BLaER1 treated with 17β-estradiol and CSF1 and Interleukin-3, amounts not matched to agents 10 nM and 100 nM (cell line): ENCODE data around the gene GFM1.

Experiments used
- H3K27ac ChIP-seq, 11 experiments: shearing (Covaris generic); formaldehyde crosslinking; 2 replicates each; pipeline ENCODE4 v1.8.1; 2022
- H3K27me3 ChIP-seq, 11 experiments: shearing (Covaris generic); formaldehyde crosslinking; 2 replicates each; pipeline ENCODE4 v1.8.1; 2022
- H3K36me3 ChIP-seq, 11 experiments: shearing (Covaris generic); formaldehyde crosslinking; 2 replicates each; pipeline ENCODE4 v1.8.1; 2022
- H3K4me1 ChIP-seq, 10 experiments: shearing (Covaris generic); formaldehyde crosslinking; 2 replicates each; pipeline ENCODE4 v1.8.1; 2022
- H3K4me2 ChIP-seq, 11 experiments: shearing (Covaris generic); formaldehyde crosslinking; 2 replicates each; pipeline ENCODE4 v1.8.1; 2022
- H3K4me3 ChIP-seq, 10 experiments: shearing (Covaris generic); formaldehyde crosslinking; 2 replicates each; pipeline ENCODE4 v1.8.1; 2022
- H3K9ac ChIP-seq, 11 experiments: shearing (Covaris generic); formaldehyde crosslinking; 2 replicates each; pipeline ENCODE4 v1.8.1; 2022
- H3K9me3 ChIP-seq, 11 experiments: shearing (Covaris generic); formaldehyde crosslinking; replicated peaks in 1 of 11; 2 replicates each; pipeline ENCODE4 v1.8.1; 2022
- H4K20me1 ChIP-seq, 11 experiments: shearing (Covaris generic); formaldehyde crosslinking; 2 replicates each; pipeline ENCODE4 v1.8.1; 2022
- Cebpa-rat ChIP-seq, 11 experiments: shearing (Covaris generic); IDR thresholded peaks; 2 replicates each; pipeline ENCODE4 v1.8.1; 2022

Gene GFM1

GRCh38 chr3:158727206-158728060, 83.1 kb downstream of the GFM1 start:
- Histone ChIP-seq H3K27ac (peak overlapping the region in 5 of 11 experiments; percentile 13 to 73 (median 63); a peak in 6 of 22 replicates), H3K4me1 (peaks cover 7 to 56% (median 19%) of the 10 kb centered on the region in 10 experiments; a peak in 19 of 20 replicates), H3K36me3 (peaks cover 0 to 22% (median 13%) of the 10 kb centered on the region in 11 experiments; a peak in 13 of 22 replicates), H3K4me2 (peak overlapping the region in 10 of 11 experiments; percentile 11 to 67 (median 40); a peak in 13 of 22 replicates), H4K20me1 (peaks cover 0 to 7% (median 0%) of the 10 kb centered on the region in 11 experiments; a peak in 3 of 22 replicates), H3K9ac (peak overlapping the region in 3 of 11 experiments; percentile 56 to 59 (median 58); a peak in 6 of 22 replicates), H3K9me3 (peaks cover 11 to 20% (median 17%) of the 10 kb centered on the region in 11 experiments), H3K27me3 (peaks cover 15 to 22% (median 16%) of the 10 kb centered on the region in 11 experiments), H3K4me3 (no peak overlapping the region; a peak in 1 of 20 replicates)
- TF ChIP-seq Cebpa-rat (IDR thresholded peaks at IDR 0.05) = no peak

GRCh38 chr3:158728061-158728377, 83.7 kb downstream of the GFM1 start:
- H3K4me3 ChIP-seq = no peak overlapping the region; a peak in 1 of 20 replicates
- peaks cover 12 to 26% (median 23%) of the 10 kb centered on the region in 11 experiments for H3K9me3 ChIP-seq
- peaks cover 0 to 26% (median 14%) of the 10 kb centered on the region in 11 experiments; a peak in 13 of 22 replicates for H3K36me3 ChIP-seq
- peaks cover 1 to 55% (median 13%) of the 10 kb centered on the region in 10 experiments; a peak in 19 of 20 replicates for H3K4me1 ChIP-seq
- H3K4me2 ChIP-seq = peak overlapping the region in 10 of 11 experiments; percentile 11 to 67 (median 40); a peak in 12 of 22 replicates
- peaks cover 17 to 28% (median 21%) of the 10 kb centered on the region in 11 experiments for H3K27me3 ChIP-seq
- H3K9ac ChIP-seq = no peak overlapping the region
- no peak overlapping the region; a peak in 1 of 22 replicates for H3K27ac ChIP-seq
- 0 out of 22 replicates have a peak, but pooled peaks of 2 of the 11 experiments have one; percentile 24 to 27 for TF ChIP-seq Cebpa-rat (IDR thresholded peaks at IDR 0.05)
- peaks cover 0 to 8% (median 0%) of the 10 kb centered on the region in 11 experiments; a peak in 3 of 22 replicates for H4K20me1 ChIP-seq

GRCh38 chr3:158728851-158729250, 84.5 kb downstream of the GFM1 start:
- Histone ChIP-seq H3K4me3 (no peak overlapping the region), H3K27ac (no peak overlapping the region; a peak in 1 of 22 replicates), H3K36me3 (peaks cover 0 to 26% (median 14%) of the 10 kb centered on the region in 11 experiments; a peak in 13 of 22 replicates), H3K9ac (no peak overlapping the region), H3K9me3 (peaks cover 12 to 28% (median 23%) of the 10 kb centered on the region in 11 experiments), H4K20me1 (peaks cover 0 to 8% (median 0%) of the 10 kb centered on the region in 11 experiments; a peak in 2 of 22 replicates), H3K4me2 (peak overlapping the region in 1 of 11 experiments; percentile 8; a peak in 1 of 22 replicates), H3K27me3 (peaks cover 17 to 28% (median 21%) of the 10 kb centered on the region in 11 experiments), H3K4me1 (peaks cover 0 to 54% (median 12%) of the 10 kb centered on the region in 10 experiments; a peak in 15 of 20 replicates)
- TF ChIP-seq Cebpa-rat (IDR thresholded peaks at IDR 0.05) = no peak

- no peak for TF ChIP-seq Cebpa-rat (IDR thresholded peaks at IDR 0.05)
- peak overlapping the region in 6 of 11 experiments; percentile 36 to 78 (median 42); a peak in 8 of 22 replicates for H3K4me2 ChIP-seq
Observed at GRCh38 chr3:158731486-158731885, 87.2 kb downstream of the GFM1 start.

GRCh38 chr3:158731938-158732855, 87.9 kb downstream of the GFM1 start, which contains the start of gene RARRES1:
TSS of gene RARRES1 (minus strand) at chr3:158732457. CDS start at chr3:158732415, 42 bp downstream.
- no peak for TF ChIP-seq Cebpa-rat (IDR thresholded peaks at IDR 0.05)

More at GRCh38 chr3:158731486-158731885, 87.2 kb downstream of the GFM1 start:
- peaks cover 29 to 48% (median 40%) of the 10 kb centered on the region in 11 experiments for H3K9me3 ChIP-seq
- peaks cover 17 to 28% (median 21%) of the 10 kb centered on the region in 11 experiments for H3K27me3 ChIP-seq
- H3K4me1 ChIP-seq = peaks cover 0 to 43% (median 10%) of the 10 kb centered on the region in 10 experiments; a peak in 15 of 20 replicates
- H4K20me1 ChIP-seq = peaks cover 0 to 8% (median 0%) of the 10 kb centered on the region in 11 experiments; a peak in 2 of 22 replicates
- H3K9ac ChIP-seq = no peak overlapping the region
- H3K4me3 ChIP-seq = peak overlapping the region in 1 of 10 experiments; percentile 24; a peak in 1 of 20 replicates
- H3K27ac ChIP-seq = no peak overlapping the region
- H3K36me3 ChIP-seq = peaks cover 0 to 33% (median 17%) of the 10 kb centered on the region in 11 experiments; a peak in 13 of 22 replicates

GRCh38 chr3:158732856-158733200, 88.5 kb downstream of the GFM1 start:
- Histone ChIP-seq H3K27me3 (peaks cover 17 to 28% (median 21%) of the 10 kb centered on the region in 11 experiments), H4K20me1 (peaks cover 0 to 8% (median 0%) of the 10 kb centered on the region in 11 experiments; a peak in 2 of 22 replicates), H3K27ac (no peak overlapping the region), H3K36me3 (peaks cover 0 to 33% (median 17%) of the 10 kb centered on the region in 11 experiments; a peak in 13 of 22 replicates), H3K4me3 (no peak overlapping the region), H3K9me3 (peaks cover 29 to 48% (median 40%) of the 10 kb centered on the region in 11 experiments), H3K4me1 (peaks cover 0 to 32% (median 7%) of the 10 kb centered on the region in 10 experiments; a peak in 13 of 20 replicates), H3K9ac (no peak overlapping the region), H3K4me2 (peak overlapping the region in 2 of 11 experiments; percentile 49 to 78; a peak in 2 of 22 replicates)
- TF ChIP-seq Cebpa-rat (IDR thresholded peaks at IDR 0.05) = no peak

More at GRCh38 chr3:158731938-158732855, 87.9 kb downstream of the GFM1 start, which contains the start of gene RARRES1:
- Histone ChIP-seq H3K9me3 (peaks cover 29 to 48% (median 40%) of the 10 kb centered on the region in 11 experiments), H3K4me2 (peak within 1 kb of the TSS; percentile 21 to 78 (median 40); a peak in 18 of 22 replicates), H4K20me1 (peaks cover 0 to 8% (median 0%) of the 10 kb centered on the region in 11 experiments; a peak in 2 of 22 replicates), H3K4me3 (peak within 1 kb of the TSS in 5 of 10 experiments; percentile 18 to 36 (median 24); a peak in 7 of 20 replicates), H3K27ac (no peak within 1 kb of the TSS), H3K9ac (0 out of 22 replicates have a peak within 1 kb of the TSS, but pooled peaks of 1 of the 11 experiments have one; percentile 38), H3K36me3 (peaks cover 0 to 33% (median 17%) of the 10 kb centered on the region in 11 experiments; a peak in 13 of 22 replicates), H3K4me1 (peaks cover 0 to 37% (median 10%) of the 10 kb centered on the region in 10 experiments; a peak in 14 of 20 replicates), H3K27me3 (peaks cover 17 to 28% (median 21%) of the 10 kb centered on the region in 11 experiments)

GRCh38 chr3:158733656-158734055, 89.3 kb downstream of the GFM1 start:
- peaks cover 0 to 29% (median 4%) of the 10 kb centered on the region in 10 experiments; a peak in 9 of 20 replicates for H3K4me1 ChIP-seq
- TF ChIP-seq Cebpa-rat (IDR thresholded peaks at IDR 0.05) = no peak

More at GRCh38 chr3:158733656-158734055, 89.3 kb downstream of the GFM1 start:
- Histone ChIP-seq H3K27ac (no peak overlapping the region), H3K36me3 (peaks cover 0 to 33% (median 17%) of the 10 kb centered on the region in 11 experiments; a peak in 13 of 22 replicates), H4K20me1 (peaks cover 0 to 8% (median 0%) of the 10 kb centered on the region in 11 experiments; a peak in 1 of 22 replicates), H3K27me3 (peaks cover 17 to 28% (median 21%) of the 10 kb centered on the region in 11 experiments), H3K4me3 (no peak overlapping the region), H3K9me3 (peaks cover 29 to 48% (median 40%) of the 10 kb centered on the region in 11 experiments), H3K4me2 (peak overlapping the region in 2 of 11 experiments; percentile 48 to 54; a peak in 5 of 22 replicates), H3K9ac (no peak overlapping the region)
